Measurements from ENCODE around the gene HSPB6.

HSPB6 gene

DNA sequence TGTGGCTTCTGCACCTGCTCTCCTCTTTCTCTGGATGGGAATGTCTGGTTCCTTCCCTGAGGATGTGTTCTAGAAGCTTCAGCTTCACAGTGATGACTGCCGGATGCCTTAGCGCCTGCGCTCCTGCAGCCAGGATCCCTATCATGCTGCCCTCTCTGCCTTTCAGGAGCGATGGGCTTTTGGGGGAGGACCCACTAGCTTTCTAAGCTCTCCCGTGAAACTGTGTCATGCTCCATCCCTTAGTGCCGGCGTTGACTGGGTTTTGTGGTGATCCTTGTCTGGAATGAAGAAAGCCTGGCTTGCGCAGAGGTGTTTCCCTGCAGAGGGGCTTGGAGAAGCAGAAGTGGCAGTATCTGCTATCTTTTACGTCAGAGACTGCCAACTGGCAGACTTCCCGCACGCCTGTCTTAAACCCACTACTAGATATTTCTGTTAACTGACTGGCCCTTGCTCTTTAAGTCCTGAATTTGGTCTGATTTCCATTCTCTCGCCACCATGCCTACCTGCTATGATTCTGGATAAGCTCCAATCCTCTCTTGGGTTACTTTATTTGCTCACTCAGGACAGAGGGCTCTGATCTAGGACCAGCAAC is 42.8 kb downstream of the HSPB6 start:
- DNase-seq: no peak

GRCh38 chr19:35713506-35713850 is 43.4 kb downstream of the HSPB6 start:
- no peak for DNase-seq

- no peak for DNase-seq
These were observed 44.0 kb downstream of the HSPB6 start for GRCh38 chr19:35712567-35713505.

- no peak for DNase-seq
These were observed 45.8 kb downstream of the HSPB6 start for GRCh38 chr19:35710784-35711723.

- DNase-seq: no peak
These were observed 48.4 kb downstream of the HSPB6 start for GRCh38 chr19:35708391-35708790.
